Neuron (in vitro differentiated cells): ENCODE data around the gene PTPN14.
A peak's percentile ranks its signal among the peaks of the same experiment; 100 is the strongest.

Source experiments
- H2AFZ ChIP-seq: one replicate; pipeline ENCODE4 v1.6.1; 2013; ENCODE audit warnings: low read depth, mild to moderate bottlenecking, inconsistent platforms, low read length, moderate library complexity
- H3K27me3 ChIP-seq: one replicate; pipeline ENCODE4 v1.6.1; 2013; ENCODE audit warnings: low read length; ENCODE audit not compliant: insufficient read depth
- H3K36me3 ChIP-seq: one replicate; pipeline ENCODE4 v1.6.1; 2013; ENCODE audit warnings: low read length; ENCODE audit not compliant: insufficient read depth
- H3K4me1 ChIP-seq: one replicate; pipeline ENCODE4 v1.6.1; 2013; ENCODE audit warnings: low read length; ENCODE audit not compliant: insufficient read depth
- H3K4me3 ChIP-seq: 2 replicates; pipeline ENCODE4 v1.5.1; 2013; ENCODE audit warnings: mild to moderate bottlenecking, low read length, moderate library complexity
- H3K9me3 ChIP-seq: one replicate; pipeline ENCODE4 v1.6.1; 2013; ENCODE audit warnings: low read length

PTPN14 gene

DNA sequence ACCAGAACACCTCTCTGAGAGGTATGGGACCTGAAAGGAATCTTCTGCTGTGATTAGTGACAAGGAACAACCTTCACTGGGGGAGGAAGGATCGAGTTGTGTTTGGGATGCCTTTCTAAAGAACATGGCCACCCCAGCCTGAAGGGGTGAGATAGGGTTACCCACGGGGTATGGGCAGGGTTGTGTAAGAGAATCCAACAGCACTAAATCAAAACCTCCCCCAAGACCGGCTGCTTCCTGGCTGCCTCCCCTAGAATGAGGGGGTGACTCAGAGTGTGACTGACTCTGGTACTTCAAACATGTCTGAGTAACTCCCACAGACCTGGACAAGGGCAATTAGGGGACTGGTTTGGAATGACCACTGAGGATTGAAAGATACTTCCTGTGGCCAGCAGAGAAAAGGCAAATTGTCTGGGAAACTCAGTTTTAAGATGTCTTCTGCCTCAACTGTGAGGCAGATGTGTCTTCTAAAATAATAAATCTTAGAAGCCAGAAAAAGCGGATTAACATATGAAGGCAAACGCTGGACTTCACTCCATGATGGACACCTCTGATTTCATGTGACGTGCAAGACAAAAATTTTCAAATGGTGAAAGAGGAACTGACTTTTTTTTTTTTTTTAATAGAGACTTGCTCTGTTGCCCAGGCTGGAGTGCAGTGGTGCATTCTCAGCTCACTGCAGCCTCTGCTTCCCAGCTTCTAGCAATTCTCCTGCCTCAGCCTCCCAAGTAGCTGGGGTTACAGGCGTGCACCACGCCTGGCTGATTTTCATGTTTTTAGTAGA, 6.7 kb upstream of the PTPN14 start:
- Histone ChIP-seq H3K36me3 (no peaks in the 10 kb centered on the region), H3K27me3 (no peaks in the 10 kb centered on the region), H2AFZ (no peak overlapping the region), H3K4me3 (no peak overlapping the region), H3K4me1 (no peaks in the 10 kb centered on the region), H3K9me3 (no peaks in the 10 kb centered on the region)

- Histone ChIP-seq H3K4me1 (peaks cover 29% of the 10 kb centered on the region), H2AFZ (no peak overlapping the region), H3K9me3 (no peaks in the 10 kb centered on the region), H3K4me3 (no peak overlapping the region), H3K36me3 (no peaks in the 10 kb centered on the region), H3K27me3 (no peaks in the 10 kb centered on the region)
These were observed 1.8 kb upstream of the PTPN14 start for GRCh38 chr1:214553142-214553710.

- peaks cover 29% of the 10 kb centered on the region for H3K4me1 ChIP-seq
- H3K36me3 ChIP-seq, result no peaks in the 10 kb centered on the region
- peak overlapping the region; percentile 74 for H3K4me3 ChIP-seq
- no peaks in the 10 kb centered on the region for H3K9me3 ChIP-seq
- no peaks in the 10 kb centered on the region for H3K27me3 ChIP-seq
- H2AFZ ChIP-seq, result peak overlapping the region; percentile 100
These were observed 789 bp upstream of the PTPN14 start for GRCh38 chr1:214552174-214552608.

- peak overlapping the region; percentile 74 for H3K4me3 ChIP-seq
- H3K4me1 ChIP-seq, result peaks cover 29% of the 10 kb centered on the region
- H2AFZ ChIP-seq, result peak overlapping the region; percentile 100
- H3K9me3 ChIP-seq, result no peaks in the 10 kb centered on the region
- H3K36me3 ChIP-seq, result no peaks in the 10 kb centered on the region
- H3K27me3 ChIP-seq, result no peaks in the 10 kb centered on the region
These were observed 456 bp downstream of the PTPN14 start for GRCh38 chr1:214550857-214551435.

- Histone ChIP-seq H2AFZ (peak overlapping the region; percentile 100), H3K9me3 (no peaks in the 10 kb centered on the region), H3K4me3 (peak overlapping the region; percentile 74), H3K27me3 (no peaks in the 10 kb centered on the region), H3K36me3 (no peaks in the 10 kb centered on the region), H3K4me1 (peaks cover 29% of the 10 kb centered on the region)
These were observed 1.2 kb downstream of the PTPN14 start for GRCh38 chr1:214550013-214550856.

GRCh38 chr1:214549604-214550003, 1.8 kb downstream of the PTPN14 start:
- H3K4me1 ChIP-seq, result peaks cover 29% of the 10 kb centered on the region
- no peaks in the 10 kb centered on the region for H3K9me3 ChIP-seq
- peak overlapping the region; percentile 74 for H3K4me3 ChIP-seq
- H3K36me3 ChIP-seq, result no peaks in the 10 kb centered on the region
- no peak overlapping the region for H2AFZ ChIP-seq
- H3K27me3 ChIP-seq, result no peaks in the 10 kb centered on the region

DNA sequence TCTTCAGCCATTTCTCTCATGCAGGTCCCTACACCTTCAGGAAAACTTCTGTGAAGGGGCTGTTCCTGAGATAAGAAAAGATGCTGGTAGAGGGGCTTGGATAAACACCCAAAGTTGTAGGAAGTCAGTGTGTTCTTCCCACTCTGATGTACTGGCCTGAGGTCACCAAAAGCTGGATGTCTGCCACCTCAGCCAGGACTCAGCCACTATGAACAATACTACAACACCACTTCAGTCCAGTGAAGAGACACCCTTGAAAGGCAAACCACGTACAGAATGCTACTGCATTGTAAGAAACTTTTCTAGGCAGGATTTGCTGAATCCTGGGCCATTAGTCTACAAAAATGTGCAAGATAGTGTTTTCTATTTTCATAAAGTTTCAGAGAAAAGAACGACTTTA, 2.4 kb downstream of the PTPN14 start:
- Histone ChIP-seq H2AFZ (no peak overlapping the region), H3K9me3 (no peaks in the 10 kb centered on the region), H3K36me3 (no peaks in the 10 kb centered on the region), H3K4me1 (peaks cover 29% of the 10 kb centered on the region), H3K27me3 (no peaks in the 10 kb centered on the region), H3K4me3 (no peak overlapping the region)

DNA sequence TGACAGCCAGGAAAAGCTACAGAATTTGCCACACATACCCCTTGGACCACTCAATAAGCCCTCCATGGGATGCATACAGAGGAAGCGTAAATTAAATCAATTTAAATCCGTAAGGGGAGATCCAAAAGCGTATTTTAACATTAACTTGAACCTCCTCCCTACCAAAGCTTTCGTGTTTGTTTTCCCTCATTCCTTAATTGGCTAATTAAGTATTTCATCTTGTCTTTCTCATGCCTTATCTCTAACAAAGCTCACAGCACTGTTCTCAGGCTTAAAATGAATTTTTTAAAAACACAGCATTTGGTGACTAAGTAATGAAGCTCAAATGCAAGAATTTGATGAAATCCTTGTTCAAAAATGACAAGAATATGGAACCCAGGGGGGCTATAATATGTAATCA, 3.1 kb downstream of the PTPN14 start:
- no peaks in the 10 kb centered on the region for H3K9me3 ChIP-seq
- no peaks in the 10 kb centered on the region for H3K36me3 ChIP-seq
- H3K4me3 ChIP-seq, result no peak overlapping the region
- H3K27me3 ChIP-seq, result no peaks in the 10 kb centered on the region
- H3K4me1 ChIP-seq, result peaks cover 29% of the 10 kb centered on the region
- no peak overlapping the region for H2AFZ ChIP-seq

DNA sequence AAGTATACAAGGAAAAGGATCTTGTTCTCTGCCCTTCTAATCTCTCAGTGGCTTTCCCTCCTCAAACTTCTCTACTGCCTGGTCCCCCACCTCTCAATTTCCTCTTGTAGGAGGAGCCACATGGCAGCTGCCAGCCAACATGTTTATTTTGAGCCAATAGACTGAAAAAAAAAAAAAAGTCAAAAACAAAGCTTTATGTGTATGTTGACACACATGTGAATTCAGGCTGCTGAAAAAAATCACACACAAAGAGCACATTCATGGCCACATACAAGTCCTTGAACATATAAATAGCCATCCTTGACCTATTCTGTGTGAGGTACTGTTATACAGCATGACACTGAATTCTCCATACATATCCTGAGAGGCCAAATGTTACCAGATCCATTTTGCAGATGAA, 3.7 kb downstream of the PTPN14 start:
- H3K4me3 ChIP-seq, result no peak overlapping the region
- peaks cover 28% of the 10 kb centered on the region for H3K4me1 ChIP-seq
- H3K27me3 ChIP-seq, result no peaks in the 10 kb centered on the region
- no peaks in the 10 kb centered on the region for H3K36me3 ChIP-seq
- H2AFZ ChIP-seq, result no peak overlapping the region
- no peaks in the 10 kb centered on the region for H3K9me3 ChIP-seq

GRCh38 chr1:214546886-214547641, 4.3 kb downstream of the PTPN14 start:
- Histone ChIP-seq H3K4me1 (peaks cover 23% of the 10 kb centered on the region), H3K27me3 (no peaks in the 10 kb centered on the region), H2AFZ (no peak overlapping the region), H3K36me3 (no peaks in the 10 kb centered on the region), H3K4me3 (no peak overlapping the region), H3K9me3 (no peaks in the 10 kb centered on the region)

GRCh38 chr1:214546084-214546483, 5.3 kb downstream of the PTPN14 start:
- no peak overlapping the region for H2AFZ ChIP-seq
- H3K9me3 ChIP-seq, result no peaks in the 10 kb centered on the region
- H3K27me3 ChIP-seq, result no peaks in the 10 kb centered on the region
- H3K4me3 ChIP-seq, result no peak overlapping the region
- no peaks in the 10 kb centered on the region for H3K36me3 ChIP-seq
- peaks cover 22% of the 10 kb centered on the region for H3K4me1 ChIP-seq

DNA sequence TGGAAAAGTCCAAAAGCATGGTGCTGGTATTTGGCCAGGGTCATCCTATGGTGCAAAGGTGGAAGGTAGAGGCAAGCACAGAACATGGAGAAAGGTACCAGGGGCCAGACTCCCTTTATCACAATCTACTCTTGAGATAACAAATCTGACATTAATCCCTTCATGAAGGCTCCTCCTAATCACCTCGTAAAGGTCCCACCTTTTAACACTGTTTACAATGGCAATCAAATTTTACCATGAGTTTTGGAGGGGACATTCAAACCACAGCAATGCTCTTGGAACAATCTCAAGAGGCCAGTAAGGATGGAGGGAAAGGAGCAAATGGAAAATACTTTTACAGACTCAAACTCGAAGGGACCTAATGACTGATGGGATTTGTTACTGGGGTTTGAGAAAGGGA, 6.1 kb downstream of the PTPN14 start:
- Histone ChIP-seq H3K4me1 (peaks cover 14% of the 10 kb centered on the region), H3K9me3 (no peaks in the 10 kb centered on the region), H2AFZ (no peak overlapping the region), H3K36me3 (no peaks in the 10 kb centered on the region), H3K27me3 (no peaks in the 10 kb centered on the region), H3K4me3 (no peak overlapping the region)
